HepG2 (cell line): ENCODE measurements around the gene CENPB. TPM values are rescaled to one million over a fixed set of nuclear protein-coding genes. Genes with fewer than 3 reads are reported as not detected.

Experiments used
- AGO2 ChIP-seq: fragments of 200-400 bp; formaldehyde crosslinking; optimal IDR thresholded peaks from 2 replicates; pipeline ENCODE3; 2017; ENCODE audit warnings: mild to moderate bottlenecking, low read depth, low read length, moderate library complexity
- EZH2 ChIP-seq: conservative IDR thresholded peaks from 2 replicates; pipeline ENCODE4 v1.6.1; 2012; ENCODE audit warnings: mild to moderate bottlenecking, low read depth, low read length, moderate library complexity
- HES4 ChIP-seq: sonication (generic); formaldehyde crosslinking; IDR thresholded peaks from 2 replicates; pipeline ENCODE4 v1.9.0; 2021; ENCODE audit warnings: mild to moderate bottlenecking, missing genetic modification reagents, borderline replicate concordance
- HNRNPL ChIP-seq: fragments of 200-400 bp; formaldehyde crosslinking; IDR thresholded peaks from 2 replicates; pipeline ENCODE4 v1.6.1; 2017; ENCODE audit warnings: mild to moderate bottlenecking, low read depth, low read length
- JUND ChIP-seq: sonication (generic); formaldehyde crosslinking; IDR thresholded peaks from 2 replicates; pipeline ENCODE4 v1.8.0; 2022; ENCODE audit warnings: mild to moderate bottlenecking, missing genetic modification reagents
- KLF13 ChIP-seq: sonication (generic); formaldehyde crosslinking; IDR thresholded peaks from 2 replicates; pipeline ENCODE4 v1.4.0; 2020; ENCODE audit warnings: mild to moderate bottlenecking, missing genetic modification reagents
- RAD21 ChIP-seq: fragments of 450-650 bp; formaldehyde crosslinking; IDR thresholded peaks from 2 replicates; pipeline ENCODE4 v1.5.0; 2020; ENCODE audit warnings: mild to moderate bottlenecking
- RXRA ChIP-seq: sonication (generic); formaldehyde crosslinking; IDR thresholded peaks from 2 replicates; pipeline ENCODE4 v1.5.1; 2020; ENCODE audit warnings: missing genetic modification reagents
- SRSF4 ChIP-seq: fragments of 200-400 bp; formaldehyde crosslinking; IDR thresholded peaks from one replicate; pipeline ENCODE4 v1.6.1; 2018; ENCODE audit warnings: mild to moderate bottlenecking, low read depth, low read length, moderate library complexity; ENCODE audit not compliant: poor library complexity, severe bottlenecking
- ZKSCAN5 ChIP-seq: sonication (generic); formaldehyde crosslinking; IDR thresholded peaks from 2 replicates; pipeline ENCODE4 v1.5.1; 2020; ENCODE audit warnings: mild to moderate bottlenecking, missing genetic modification reagents
- ZNF225 ChIP-seq: sonication (generic); formaldehyde crosslinking; IDR thresholded peaks from 2 replicates; pipeline ENCODE4 v1.4.0; 2020; ENCODE audit warnings: mild to moderate bottlenecking, missing genetic modification reagents
- ZNF431 ChIP-seq: sonication (generic); formaldehyde crosslinking; IDR thresholded peaks from 2 replicates; pipeline ENCODE4 v1.9.0; 2022; ENCODE audit warnings: missing genetic modification reagents, low read depth, mild to moderate bottlenecking, borderline replicate concordance
- ZNF563 ChIP-seq: sonication (generic); formaldehyde crosslinking; IDR thresholded peaks from 2 replicates; pipeline ENCODE4 v1.8.0; 2022; ENCODE audit warnings: mild to moderate bottlenecking, moderate library complexity, missing genetic modification reagents
- ZNF724P ChIP-seq: sonication (generic); formaldehyde crosslinking; IDR thresholded peaks from 2 replicates; pipeline ENCODE4 v1.8.0; 2022; ENCODE audit warnings: missing genetic modification reagents, borderline replicate concordance
- ZNF883 ChIP-seq: sonication (generic); formaldehyde crosslinking; IDR thresholded peaks from 2 replicates; pipeline ENCODE4 v1.5.1; 2020; ENCODE audit warnings: mild to moderate bottlenecking, missing genetic modification reagents; ENCODE audit errors: not compliant biosample characterization
- polyA plus RNA-seq, 8 experiments: library from polyadenylated mRNA; depleted of rRNA in 3 of 8; stranded (reverse) in 7 of 8; unstranded in 1 of 8; fragments of >200 nt; fragmentation: Illumina TruSeq in 4 of 8; extraction: Trizol in 4 of 8; gene quantifications; 2 replicates each; pipeline versions ENCODE4 v1.2.1 to v1.2.3, GENCODE V29; 2011 to 2016; ENCODE audit warnings: low read depth in 4 of 8, missing spikeins in 1 of 8, mixed read lengths in 1 of 8; ENCODE audit not compliant: insufficient read depth in 1 of 8
- total RNA-seq, 5 experiments: library from RNA; depleted of rRNA; stranded (reverse); fragments of >200 nt; fragmentation: Illumina TruSeq; extraction: Trizol; gene quantifications; 2 replicates each; pipeline ENCODE4 v1.2.3, GENCODE V29; 2016; ENCODE audit warnings: low read depth in 1 of 5
- TF ChIP-seq, protein P1 (sequence below): sonication (generic); formaldehyde crosslinking; IDR thresholded peaks from 2 replicates; pipeline ENCODE4 v1.9.0; 2021; ENCODE audit warnings: missing genetic modification reagents, mild to moderate bottlenecking, borderline replicate concordance
- TF ChIP-seq, protein P2 (sequence below): sonication (generic); formaldehyde crosslinking; IDR thresholded peaks from 2 replicates; pipeline ENCODE4 v1.5.1; 2020; ENCODE audit warnings: missing genetic modification reagents, mild to moderate bottlenecking, borderline replicate concordance
- TF ChIP-seq, protein P3 (sequence below): sonication (generic); formaldehyde crosslinking; IDR thresholded peaks from 2 replicates; pipeline ENCODE4 v1.5.1; 2020; ENCODE audit warnings: mild to moderate bottlenecking, moderate library complexity, missing genetic modification reagents
- TF ChIP-seq, protein P4 (sequence below): sonication (generic); formaldehyde crosslinking; IDR thresholded peaks from 2 replicates; pipeline ENCODE4 v1.9.0; 2022; ENCODE audit warnings: low read depth, missing genetic modification reagents

Gene CENPB
- total and polyA plus RNA-seq, 2 of the 13 experiments (the other 11 are each of a cell fraction or from before 2014, with no cell fraction given), result 10.4 to 54.5 TPM

DNA sequence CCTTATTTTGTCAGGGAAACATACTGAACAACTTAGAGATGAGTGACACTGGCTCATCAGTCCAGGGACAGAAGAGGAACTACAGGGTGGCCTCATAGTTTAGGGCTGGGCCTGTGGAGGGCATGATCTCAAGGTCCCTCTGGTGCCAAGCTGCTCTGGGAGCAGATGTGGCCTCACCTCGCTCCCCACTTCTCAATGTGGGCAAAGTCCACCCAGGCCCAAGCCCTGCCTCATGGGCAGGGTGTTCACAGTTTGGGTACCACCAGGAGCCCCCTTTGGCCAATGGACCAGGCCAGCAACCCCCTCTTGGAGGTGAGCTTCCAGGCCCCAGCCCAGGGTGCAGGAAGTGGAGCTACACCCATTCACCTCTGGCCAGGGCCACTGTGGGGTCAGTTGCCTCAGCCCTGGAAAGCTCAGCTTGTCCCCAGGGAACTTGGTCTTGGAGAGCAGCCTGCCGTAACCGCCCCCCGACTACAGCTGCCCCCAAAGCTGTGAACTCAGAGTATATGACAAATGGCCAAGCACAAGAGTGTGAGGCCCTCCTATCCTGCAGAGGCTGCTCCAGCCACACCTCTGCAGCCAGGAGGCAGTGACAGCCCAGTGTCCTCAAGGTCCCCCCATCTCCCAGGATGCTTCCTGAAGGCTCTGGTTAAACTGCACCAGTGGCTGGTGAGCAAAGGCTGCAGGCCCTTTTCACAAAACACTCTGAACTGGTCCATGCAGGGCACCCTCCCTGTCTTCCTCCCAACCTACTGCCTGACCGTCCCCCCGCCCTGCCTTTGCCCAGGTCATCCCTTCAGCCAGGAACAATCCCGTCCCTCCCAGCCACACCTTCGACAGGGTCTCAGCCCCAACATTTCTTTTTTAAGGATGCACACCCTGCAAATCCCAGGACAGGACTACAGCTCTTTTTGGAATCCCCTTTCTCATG, 22.6 kb downstream of the CENPB start (continued):
- TF ChIP-seq, protein P1, sequence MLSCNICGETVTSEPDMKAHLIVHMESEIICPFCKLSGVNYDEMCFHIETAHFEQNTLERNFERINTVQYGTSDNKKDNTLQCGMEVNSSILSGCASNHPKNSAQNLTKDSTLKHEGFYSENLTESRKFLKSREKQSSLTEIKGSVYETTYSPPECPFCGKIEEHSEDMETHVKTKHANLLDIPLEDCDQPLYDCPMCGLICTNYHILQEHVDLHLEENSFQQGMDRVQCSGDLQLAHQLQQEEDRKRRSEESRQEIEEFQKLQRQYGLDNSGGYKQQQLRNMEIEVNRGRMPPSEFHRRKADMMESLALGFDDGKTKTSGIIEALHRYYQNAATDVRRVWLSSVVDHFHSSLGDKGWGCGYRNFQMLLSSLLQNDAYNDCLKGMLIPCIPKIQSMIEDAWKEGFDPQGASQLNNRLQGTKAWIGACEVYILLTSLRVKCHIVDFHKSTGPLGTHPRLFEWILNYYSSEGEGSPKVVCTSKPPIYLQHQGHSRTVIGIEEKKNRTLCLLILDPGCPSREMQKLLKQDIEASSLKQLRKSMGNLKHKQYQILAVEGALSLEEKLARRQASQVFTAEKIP (CRISPR knock-in tag), result no peak
- TF ChIP-seq, protein P2, sequence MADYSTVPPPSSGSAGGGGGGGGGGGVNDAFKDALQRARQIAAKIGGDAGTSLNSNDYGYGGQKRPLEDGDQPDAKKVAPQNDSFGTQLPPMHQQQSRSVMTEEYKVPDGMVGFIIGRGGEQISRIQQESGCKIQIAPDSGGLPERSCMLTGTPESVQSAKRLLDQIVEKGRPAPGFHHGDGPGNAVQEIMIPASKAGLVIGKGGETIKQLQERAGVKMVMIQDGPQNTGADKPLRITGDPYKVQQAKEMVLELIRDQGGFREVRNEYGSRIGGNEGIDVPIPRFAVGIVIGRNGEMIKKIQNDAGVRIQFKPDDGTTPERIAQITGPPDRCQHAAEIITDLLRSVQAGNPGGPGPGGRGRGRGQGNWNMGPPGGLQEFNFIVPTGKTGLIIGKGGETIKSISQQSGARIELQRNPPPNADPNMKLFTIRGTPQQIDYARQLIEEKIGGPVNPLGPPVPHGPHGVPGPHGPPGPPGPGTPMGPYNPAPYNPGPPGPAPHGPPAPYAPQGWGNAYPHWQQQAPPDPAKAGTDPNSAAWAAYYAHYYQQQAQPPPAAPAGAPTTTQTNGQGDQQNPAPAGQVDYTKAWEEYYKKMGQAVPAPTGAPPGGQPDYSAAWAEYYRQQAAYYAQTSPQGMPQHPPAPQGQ (CRISPR knock-in tag), result no peak
- TF ChIP-seq AGO2 (peak; percentile 31), HES4 (peak; percentile 52; the same call in 1 of the 2 replicates), ZKSCAN5 (CRISPR knock-in tag) (no peak), RXRA (CRISPR knock-in tag) (peak; percentile 25; the same call in 1 of the 2 replicates), EZH2 (no peak), ZNF431 (no peak), JUND (no peak), ZNF724P (CRISPR knock-in tag) (no peak), SRSF4 (no peak), ZNF225 (CRISPR knock-in tag) (0 out of 2 replicates have a peak, but pooled peaks have one; percentile 55), ZNF883 (no peak), KLF13 (CRISPR knock-in tag) (0 out of 2 replicates have a peak, but pooled peaks have one; percentile 69), ZNF563 (CRISPR knock-in tag) (no peak), HNRNPL (0 out of 2 replicates have a peak, but pooled peaks have one; percentile 19), RAD21 (CRISPR knock-in tag) (0 out of 2 replicates have a peak, but pooled peaks have one; percentile 28)
- TF ChIP-seq, protein P3, sequence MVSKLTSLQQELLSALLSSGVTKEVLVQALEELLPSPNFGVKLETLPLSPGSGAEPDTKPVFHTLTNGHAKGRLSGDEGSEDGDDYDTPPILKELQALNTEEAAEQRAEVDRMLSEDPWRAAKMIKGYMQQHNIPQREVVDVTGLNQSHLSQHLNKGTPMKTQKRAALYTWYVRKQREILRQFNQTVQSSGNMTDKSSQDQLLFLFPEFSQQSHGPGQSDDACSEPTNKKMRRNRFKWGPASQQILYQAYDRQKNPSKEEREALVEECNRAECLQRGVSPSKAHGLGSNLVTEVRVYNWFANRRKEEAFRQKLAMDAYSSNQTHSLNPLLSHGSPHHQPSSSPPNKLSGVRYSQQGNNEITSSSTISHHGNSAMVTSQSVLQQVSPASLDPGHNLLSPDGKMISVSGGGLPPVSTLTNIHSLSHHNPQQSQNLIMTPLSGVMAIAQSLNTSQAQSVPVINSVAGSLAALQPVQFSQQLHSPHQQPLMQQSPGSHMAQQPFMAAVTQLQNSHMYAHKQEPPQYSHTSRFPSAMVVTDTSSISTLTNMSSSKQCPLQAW (CRISPR knock-in tag), result 0 out of 2 replicates have a peak, but pooled peaks have one; percentile 9
- TF ChIP-seq, protein P4, sequence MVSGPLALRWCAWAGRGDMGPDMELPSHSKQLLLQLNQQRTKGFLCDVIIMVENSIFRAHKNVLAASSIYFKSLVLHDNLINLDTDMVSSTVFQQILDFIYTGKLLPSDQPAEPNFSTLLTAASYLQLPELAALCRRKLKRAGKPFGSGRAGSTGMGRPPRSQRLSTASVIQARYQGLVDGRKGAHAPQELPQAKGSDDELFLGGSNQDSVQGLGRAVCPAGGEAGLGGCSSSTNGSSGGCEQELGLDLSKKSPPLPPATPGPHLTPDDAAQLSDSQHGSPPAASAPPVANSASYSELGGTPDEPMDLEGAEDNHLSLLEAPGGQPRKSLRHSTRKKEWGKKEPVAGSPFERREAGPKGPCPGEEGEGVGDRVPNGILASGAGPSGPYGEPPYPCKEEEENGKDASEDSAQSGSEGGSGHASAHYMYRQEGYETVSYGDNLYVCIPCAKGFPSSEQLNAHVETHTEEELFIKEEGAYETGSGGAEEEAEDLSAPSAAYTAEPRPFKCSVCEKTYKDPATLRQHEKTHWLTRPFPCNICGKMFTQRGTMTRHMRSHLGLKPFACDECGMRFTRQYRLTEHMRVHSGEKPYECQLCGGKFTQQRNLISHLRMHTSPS (CRISPR knock-in tag), result peak; percentile 69
